ENCODE measurements around the gene MYO1E.

DNA sequence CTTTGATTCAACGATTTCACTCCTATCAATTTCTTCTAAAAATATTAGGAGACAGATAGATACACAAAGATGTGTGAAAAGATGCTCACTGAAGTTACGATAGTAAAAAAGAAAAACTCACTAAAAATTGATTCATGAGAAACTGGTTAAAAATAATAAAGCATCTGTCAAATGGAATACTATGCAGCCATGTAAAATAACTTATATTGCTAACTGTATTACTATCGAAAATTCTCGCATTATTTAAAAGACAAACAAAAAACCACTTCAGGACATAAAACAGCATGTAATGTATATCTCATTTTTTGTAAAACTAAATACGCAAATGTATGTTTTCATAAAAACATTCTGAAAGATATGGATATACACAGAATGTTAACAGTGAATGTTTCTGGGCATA is 199.5 kb downstream of the MYO1E start:
- TF ChIP-seq CTCF (conservative IDR thresholded peaks at IDR 0.05; ENCODE audit: low read depth, low read length) (no peak), MAZ (IDR thresholded peaks at IDR 0.05; ENCODE audit: borderline replicate concordance, low read depth, low read length) (no peak), POLR2A (IDR thresholded peaks at IDR 0.05; ENCODE audit: low read depth, low read length) (no peak), SMC3 (IDR thresholded peaks at IDR 0.05; ENCODE audit: low read depth, low read length) (no peak), RFX5 (IDR thresholded peaks at IDR 0.05; ENCODE audit: low read depth, low read length) (no peak), RAD21 (IDR thresholded peaks at IDR 0.05; ENCODE audit: low read length) (no peak), MXI1 (IDR thresholded peaks at IDR 0.05; ENCODE audit: borderline replicate concordance, low read depth, low read length) (no peak), BHLHE40 (IDR thresholded peaks at IDR 0.05; ENCODE audit: low read depth, low read length) (no peak), USF2 (IDR thresholded peaks at IDR 0.05; ENCODE audit: low read depth, low read length) (no peak)

All from IMR-90 (cell line).